GM12878 (cell line): ENCODE data around the gene MATN1. TPM values are rescaled to one million over a fixed set of nuclear protein-coding genes. Genes with fewer than 3 reads are reported as not detected.

ENCODE experiments used
- ATAC-seq: fragments of 200-7000 bp; cut with Tn5 transposase; 3 replicates; pipeline ENCODE4 v1.9.1; 2020; ENCODE audit warnings: mild to moderate bottlenecking, moderate library complexity
- BruUV-seq: library from RNA; stranded (reverse); fragments of 400-500 nt; replicated peaks from 2 replicates; lab custom pipeline; 2021; lab: Mats Ljungman, UMichigan
- CTCF ChIA-PET: fragments of 300-600 bp; sonication (Branson Sonifier 250); formaldehyde crosslinking; extraction: SDS; loops from one replicate; lab custom pipeline; 2021; ENCODE audit warnings: inconsistent platforms; lab: Yijun Ruan, JAX
- POLR2A ChIA-PET: fragments of 350-600 bp; formaldehyde crosslinking; extraction: SDS; loops from one replicate; lab custom pipeline; 2021; ENCODE audit warnings: inconsistent platforms; lab: Charles Lee
- RAD21 ChIA-PET: fragments of 300-600 bp; sonication (Branson Sonifier 250); formaldehyde crosslinking; loops from one replicate; lab custom pipeline; 2023; ENCODE audit warnings: antibody characterized with exemption; ENCODE audit not compliant: unreplicated experiment; lab: Charles Lee
- SMC1A ChIA-PET: fragments of 300-600 bp; sonication (Branson Sonifier 250); formaldehyde crosslinking; loops from one replicate; lab custom pipeline; 2023; ENCODE audit not compliant: unreplicated experiment, uncharacterized antibody; lab: Charles Lee
- DNase-seq: peaks from one replicate; pipeline ENCODE4 v3.0.0-alpha.2; 2011; ENCODE audit warnings: low read depth, low spot score
- FAIRE-seq: peaks from 3 replicates; lab custom pipeline; 2011; peaks lifted over from hg19 to GRCh38; lab: Jason Lieb, UNC
- H2AFZ ChIP-seq: 2 replicates; pipeline ENCODE4 v1.6.0; 2011; ENCODE audit warnings: low read depth, low read length, control low read depth; ENCODE audit not compliant: control insufficient read depth
- H3K27ac ChIP-seq: 2 replicates; pipeline ENCODE4 v1.5.1; 2011; ENCODE audit warnings: control low read depth; ENCODE audit not compliant: control insufficient read depth, insufficient read depth
- H3K27me3 ChIP-seq, 2 experiments: replicated peaks in 1 of 2; 2 replicates each; pipeline versions ENCODE4 v1.6.0 to v1.6.1; 2011; ENCODE audit warnings: low read length in 1 of 2; ENCODE audit not compliant: control insufficient read depth in 2 of 2, insufficient read depth in 2 of 2
- H3K36me3 ChIP-seq, 2 experiments: 2 replicates each; pipeline ENCODE4 v1.5.1; 2011; ENCODE audit warnings: low read length in 1 of 2; ENCODE audit not compliant: control insufficient read depth in 2 of 2, insufficient read depth in 2 of 2
- H3K4me1 ChIP-seq: 2 replicates; pipeline ENCODE4 v1.6.1; 2011; ENCODE audit warnings: mild to moderate bottlenecking, low read length, moderate library complexity, mixed read lengths; ENCODE audit not compliant: control insufficient read depth, insufficient read depth
- H3K4me2 ChIP-seq: 2 replicates; pipeline ENCODE4 v1.6.0; 2011; ENCODE audit warnings: control low read depth; ENCODE audit not compliant: control insufficient read depth, insufficient read depth
- H3K4me3 ChIP-seq: fragments of 200-600 bp; sonication (generic); 2 replicates; pipeline ENCODE4 v1.5.1; 2016
- H3K79me2 ChIP-seq: 2 replicates; pipeline ENCODE4 v1.6.0; 2011; ENCODE audit warnings: low read length; ENCODE audit not compliant: control insufficient read depth, insufficient read depth
- H3K9ac ChIP-seq: 2 replicates; pipeline ENCODE4 v1.8.0; 2011; ENCODE audit warnings: low read length, control low read depth, mixed read lengths; ENCODE audit not compliant: control insufficient read depth, insufficient read depth
- H3K9me3 ChIP-seq: replicated peaks from 3 replicates; pipeline ENCODE4 v1.5.1; 2011; ENCODE audit warnings: mild to moderate bottlenecking, low read length; ENCODE audit not compliant: control insufficient read depth, insufficient read depth
- H4K20me1 ChIP-seq: 2 replicates; pipeline ENCODE4 v1.6.0; 2011; ENCODE audit not compliant: control insufficient read depth, insufficient read depth
- CUX1 ChIP-seq: IDR thresholded peaks from 2 replicates; pipeline ENCODE4 v1.6.1; 2012; ENCODE audit warnings: improper control_type of control experiment, low read depth, low read length; ENCODE audit not compliant: insufficient replicate concordance
- FOS ChIP-seq: IDR thresholded peaks from 3 replicates; pipeline ENCODE4 v1.6.1; 2011; ENCODE audit warnings: borderline replicate concordance; ENCODE audit not compliant: insufficient read length; ENCODE audit errors: extremely low read depth
- HSF1 ChIP-seq: fragments of 150-350 bp; IDR thresholded peaks from 2 replicates; pipeline ENCODE4 v1.6.1; 2014; ENCODE audit warnings: mild to moderate bottlenecking, low read depth, low read length
- IKZF2 ChIP-seq, 2 experiments: fragments of 450-650 bp; IDR thresholded peaks; 2 replicates each; pipeline ENCODE4 v1.6.1; 2017; ENCODE audit warnings: mild to moderate bottlenecking in 2 of 2, moderate library complexity in 2 of 2
- RCOR1 ChIP-seq: conservative IDR thresholded peaks from 2 replicates; pipeline ENCODE4 v1.6.1; 2012; ENCODE audit warnings: low read depth, low read length, improper control_type of control experiment
- SRF ChIP-seq, 2 experiments: IDR thresholded peaks; 2 replicates each; pipeline ENCODE4 v1.6.1; 2011; ENCODE audit warnings: low read depth in 2 of 2, low read length in 2 of 2, mild to moderate bottlenecking in 1 of 2, moderate library complexity in 1 of 2
- TARDBP ChIP-seq: IDR thresholded peaks from 2 replicates; pipeline ENCODE4 v1.6.1; 2016; ENCODE audit warnings: borderline replicate concordance
- YY1 ChIP-seq: IDR thresholded peaks from 2 replicates; pipeline ENCODE4 v1.6.1; 2011; ENCODE audit warnings: low read depth, mild to moderate bottlenecking, low read length
- ZNF207 ChIP-seq: fragments of 450-650 bp; IDR thresholded peaks from 2 replicates; pipeline ENCODE4 v1.6.1; 2014; ENCODE audit warnings: antibody characterized with exemption, mild to moderate bottlenecking, borderline replicate concordance
- ZNF217 ChIP-seq: fragments of 450-650 bp; IDR thresholded peaks from 2 replicates; pipeline ENCODE4 v1.6.1; 2017; ENCODE audit warnings: antibody characterized with exemption, mild to moderate bottlenecking
- ZNF687 ChIP-seq: fragments of 450-650 bp; IDR thresholded peaks from 2 replicates; pipeline ENCODE4 v1.6.1; 2017; ENCODE audit warnings: mild to moderate bottlenecking, moderate library complexity
- WGBS: methylation state at CpG from one replicate; pipeline ENCODE4 v1.1.6; 2016; ENCODE audit warnings: low lambda C conversion rate; ENCODE audit not compliant: insufficient replicate concordance, insufficient coverage; ENCODE audit errors: missing lambda C conversion rate; 5-methylcytosine and 5-hydroxymethylcytosine counted together
- in situ Hi-C: fragments of 300-500 bp; cut with MboI; formaldehyde crosslinking; loops from 9 replicates; pipeline ENCODE4 v1.14.3; 2018; ENCODE audit warnings: mixed read lengths
- intact Hi-C: fragments of 100-400 bp; cut with micrococcal nuclease; formaldehyde crosslinking; loops from one replicate; pipeline ENCODE4 v1.14.2; 2022; ENCODE audit not compliant: unreplicated experiment
- polyA plus RNA-seq, 11 experiments: library from polyadenylated mRNA; depleted of rRNA in 4 of 11; unstranded in 6 of 11; stranded (reverse) in 5 of 11; fragments of >200 nt; fragmentation: Nextera tagmentation in 4 of 11; fragmentation: Illumina TruSeq in 1 of 11; extraction: Ambion mirVana in 4 of 11; extraction: Trizol in 1 of 11; gene quantifications; 1 replicate in 1 of 11; 2 replicates in 10 of 11; pipeline versions ENCODE4 v1.2.1 to v1.2.3, GENCODE V29; 2011 to 2016; ENCODE audit warnings: inconsistent platforms in 2 of 11, missing spikeins in 2 of 11, low read depth in 1 of 11
- total RNA-seq, 4 experiments: library from RNA; depleted of rRNA in 3 of 4; stranded (reverse); fragments of >200 nt in 3 of 4; fragmentation: Illumina TruSeq in 1 of 4; extraction: Trizol in 1 of 4; gene quantifications; 2 replicates each; pipeline versions ENCODE4 v1.2.1 to v1.2.3, GENCODE V29; 2013 to 2021

The MATN1 gene
- total and polyA plus RNA-seq, 10 of the 15 experiments (the other 5 are each of a cell fraction or from before 2014, with no cell fraction given): 0.04 to 0.50 (median 0.10) TPM; not detected in 1

GRCh38 chr1:30687886-30688285 is 35.5 kb downstream of the MATN1 start (continued):
- TF ChIP-seq ZNF687: no peak
- no peak for TF ChIP-seq FOS

GRCh38 chr1:30686236-30686935 is 37.0 kb downstream of the MATN1 start:
- ATAC-seq (no peak), DNase-seq (no peak), FAIRE-seq (no peak)
- no peak overlapping the region for H3K4me2 ChIP-seq
- BruUV-seq: no TSS peak
- ChIA-PET RAD21 (no interaction called here), CTCF (interaction anchor here (1.0 kb wide), 1 partner anchor 11 kb away, joined by 3 read pairs; no protein-coding TSS in a partner anchor), POLR2A (no interaction called here), SMC1A (no interaction called here)
- no peaks in the 10 kb centered on the region for H3K36me3 ChIP-seq
- 16% methylated on average over 9 of the region's 10 CpGs for WGBS
- no peaks in the 10 kb centered on the region for H3K9me3 ChIP-seq
- H3K4me3 ChIP-seq: no peak overlapping the region
- H3K27ac ChIP-seq: no peak overlapping the region
- in situ Hi-C loops (no loop called here), intact Hi-C loops (no loop called here)
- no peaks in the 10 kb centered on the region for H4K20me1 ChIP-seq
- peaks cover 4 to 5% of the 10 kb centered on the region in 2 experiments; a peak in 2 of 4 replicates for H3K27me3 ChIP-seq
- no peaks in the 10 kb centered on the region for H3K79me2 ChIP-seq
- H3K4me1 ChIP-seq: no peaks in the 10 kb centered on the region
- H3K9ac ChIP-seq: no peak overlapping the region
- H2AFZ ChIP-seq: no peak overlapping the region
- TF ChIP-seq SRF (IDR thresholded peaks at IDR 0.05; ENCODE audit: low read depth in 2 of 2, low read length in 2 of 2) (no peak), IKZF2 (IDR thresholded peaks at IDR 0.05) (no peak), YY1 (no peak), RCOR1 (no peak), ZNF217 (no peak), TARDBP (no peak), HSF1 (no peak), CUX1 (no peak), ZNF207 (no peak)
